Stimulated activated naive B cell treated with anti-CD40 and anti-IgM and Interleukin-4, amounts not matched to agents 10 μg/mL and 1 μg/mL and 100 μg/mL, for 72 hours (primary cell): Measurements from ENCODE around the gene CABYR.

Source experiments
- ATAC-seq, 2 donors: fragments of 150-1000 bp; cut with Tn5 transposase; replicated peaks; 2 replicates each; pipeline ENCODE4 v1.10.0; 2021; ENCODE audit warnings: moderate library complexity in 1 of 2
- DNase-seq: peaks from one replicate; pipeline ENCODE4 v3.0.0; 2021
- H3K27ac Mint-ChIP-seq: one replicate; pipeline ENCODE4 v1.8.0; 2022; ENCODE audit warnings: mild to moderate bottlenecking, mixed read lengths
- H3K27me3 Mint-ChIP-seq, 2 donors: one replicate each; pipeline ENCODE4 v1.8.0; 2022; ENCODE audit warnings: mixed read lengths in 2 of 2
- H3K36me3 Mint-ChIP-seq, 2 donors: one replicate each; pipeline ENCODE4 v1.8.0; 2022; ENCODE audit warnings: mixed read lengths in 2 of 2, mild to moderate bottlenecking in 1 of 2
- H3K4me1 Mint-ChIP-seq, 2 donors: one replicate each; pipeline ENCODE4 v1.8.0; 2022; ENCODE audit warnings: mixed read lengths in 2 of 2, mild to moderate bottlenecking in 1 of 2
- H3K4me3 Mint-ChIP-seq, 2 donors: one replicate each; pipeline ENCODE4 v1.8.0; 2022; ENCODE audit warnings: mild to moderate bottlenecking in 2 of 2, mixed read lengths in 2 of 2, moderate library complexity in 1 of 2
- H3K9me3 Mint-ChIP-seq, 2 donors: one replicate each; pipeline ENCODE4 v1.8.0; 2022; ENCODE audit warnings: mixed read lengths in 2 of 2, mild to moderate bottlenecking in 1 of 2

The CABYR gene

GRCh38 chr18:24189664-24190346, 50.9 kb downstream of the CABYR start:
- H3K36me3 Mint-ChIP-seq = peaks cover 0 to 7% of the 10 kb centered on the region in 2 donors
- no peaks in the 10 kb centered on the region for H3K9me3 Mint-ChIP-seq
- H3K27me3 Mint-ChIP-seq = no peaks in the 10 kb centered on the region
- H3K4me1 Mint-ChIP-seq = peaks cover 20 to 33% of the 10 kb centered on the region in 2 donors
- H3K27ac Mint-ChIP-seq = no peak overlapping the region
- ATAC-seq (no peak), DNase-seq (no peak)
- H3K4me3 Mint-ChIP-seq = no peak overlapping the region

GRCh38 chr18:24190590-24190989, 51.7 kb downstream of the CABYR start:
- no peak for ATAC-seq
- peaks cover 20 to 33% of the 10 kb centered on the region in 2 donors for H3K4me1 Mint-ChIP-seq
- no peak for DNase-seq
- no peak overlapping the region for H3K27ac Mint-ChIP-seq
- H3K9me3 Mint-ChIP-seq = no peaks in the 10 kb centered on the region
- no peak overlapping the region for H3K4me3 Mint-ChIP-seq
- peaks cover 0 to 4% of the 10 kb centered on the region in 2 donors for H3K36me3 Mint-ChIP-seq
- H3K27me3 Mint-ChIP-seq = no peaks in the 10 kb centered on the region

GRCh38 chr18:24195296-24196053, 56.6 kb downstream of the CABYR start:
- no peak for DNase-seq
- Mint-ChIP-seq H3K4me3 (no peak overlapping the region), H3K9me3 (no peaks in the 10 kb centered on the region), H3K27me3 (no peaks in the 10 kb centered on the region), H3K4me1 (no peaks in the 10 kb centered on the region), H3K27ac (peak overlapping the region; percentile 89), H3K36me3 (no peaks in the 10 kb centered on the region)
- ATAC-seq = no peak

GRCh38 chr18:24196764-24197163, 57.9 kb downstream of the CABYR start:
- H3K4me3 Mint-ChIP-seq = no peak overlapping the region
- H3K9me3 Mint-ChIP-seq = no peaks in the 10 kb centered on the region
- ATAC-seq (no peak), DNase-seq (no peak)
- H3K27ac Mint-ChIP-seq = no peak overlapping the region
- H3K27me3 Mint-ChIP-seq = no peaks in the 10 kb centered on the region
- no peaks in the 10 kb centered on the region for H3K36me3 Mint-ChIP-seq
- no peaks in the 10 kb centered on the region for H3K4me1 Mint-ChIP-seq

- Mint-ChIP-seq H3K4me1 (no peaks in the 10 kb centered on the region), H3K27ac (no peak overlapping the region), H3K9me3 (no peaks in the 10 kb centered on the region), H3K36me3 (no peaks in the 10 kb centered on the region), H3K4me3 (no peak overlapping the region), H3K27me3 (no peaks in the 10 kb centered on the region)
- ATAC-seq (no peak), DNase-seq (no peak)
These were observed 58.5 kb downstream of the CABYR start for GRCh38 chr18:24197412-24197811.

- Mint-ChIP-seq H3K4me3 (no peak overlapping the region), H3K9me3 (no peaks in the 10 kb centered on the region), H3K4me1 (no peaks in the 10 kb centered on the region), H3K27me3 (no peaks in the 10 kb centered on the region), H3K36me3 (no peaks in the 10 kb centered on the region), H3K27ac (no peak overlapping the region)
- DNase-seq (no peak), ATAC-seq (no peak)
These were observed 59.6 kb downstream of the CABYR start for GRCh38 chr18:24198461-24198860.

- ATAC-seq = no peak
- Mint-ChIP-seq H3K4me3 (no peak overlapping the region), H3K36me3 (no peaks in the 10 kb centered on the region), H3K9me3 (no peaks in the 10 kb centered on the region), H3K27ac (no peak overlapping the region), H3K27me3 (no peaks in the 10 kb centered on the region), H3K4me1 (no peaks in the 10 kb centered on the region)
- no peak for DNase-seq
These were observed 60.6 kb downstream of the CABYR start for GRCh38 chr18:24199372-24199962.

- H3K9me3 Mint-ChIP-seq = no peaks in the 10 kb centered on the region
- DNase-seq = no peak
- no peak overlapping the region for H3K27ac Mint-ChIP-seq
- ATAC-seq = no peak
- no peaks in the 10 kb centered on the region for H3K36me3 Mint-ChIP-seq
- no peaks in the 10 kb centered on the region for H3K4me1 Mint-ChIP-seq
- H3K4me3 Mint-ChIP-seq = no peak overlapping the region
- no peaks in the 10 kb centered on the region for H3K27me3 Mint-ChIP-seq
These were observed 61.8 kb downstream of the CABYR start for GRCh38 chr18:24200494-24201290.

GRCh38 chr18:24201699-24202687, 63.1 kb downstream of the CABYR start:
- no peak for ATAC-seq
- no peaks in the 10 kb centered on the region for H3K36me3 Mint-ChIP-seq
- no peak for DNase-seq
- no peak overlapping the region for H3K4me3 Mint-ChIP-seq
- H3K27ac Mint-ChIP-seq = no peak overlapping the region
- H3K9me3 Mint-ChIP-seq = no peaks in the 10 kb centered on the region
- H3K4me1 Mint-ChIP-seq = no peaks in the 10 kb centered on the region
- H3K27me3 Mint-ChIP-seq = no peaks in the 10 kb centered on the region

GRCh38 chr18:24204904-24205303, 66.0 kb downstream of the CABYR start:
- no peak overlapping the region for H3K27ac Mint-ChIP-seq
- H3K4me1 Mint-ChIP-seq = peaks cover 0 to 1% of the 10 kb centered on the region in 2 donors
- no peak for ATAC-seq
- DNase-seq = no peak
- H3K9me3 Mint-ChIP-seq = no peaks in the 10 kb centered on the region
- H3K27me3 Mint-ChIP-seq = no peaks in the 10 kb centered on the region
- H3K4me3 Mint-ChIP-seq = no peak overlapping the region
- peaks cover 0 to 2% of the 10 kb centered on the region in 2 donors for H3K36me3 Mint-ChIP-seq

- H3K4me3 Mint-ChIP-seq = no peak overlapping the region
- no peak for DNase-seq
- H3K27ac Mint-ChIP-seq = no peak overlapping the region
- H3K36me3 Mint-ChIP-seq = peaks cover 0 to 2% of the 10 kb centered on the region in 2 donors
- no peaks in the 10 kb centered on the region for H3K27me3 Mint-ChIP-seq
- H3K4me1 Mint-ChIP-seq = peaks cover 0 to 1% of the 10 kb centered on the region in 2 donors
- ATAC-seq = no peak
- H3K9me3 Mint-ChIP-seq = no peaks in the 10 kb centered on the region
These were observed 69.6 kb downstream of the CABYR start for GRCh38 chr18:24208270-24209035.

- Mint-ChIP-seq H3K9me3 (no peaks in the 10 kb centered on the region), H3K4me3 (no peak overlapping the region), H3K27ac (no peak overlapping the region), H3K36me3 (peaks cover 0 to 2% of the 10 kb centered on the region in 2 donors), H3K27me3 (no peaks in the 10 kb centered on the region), H3K4me1 (peaks cover 0 to 1% of the 10 kb centered on the region in 2 donors)
- ATAC-seq (no peak), DNase-seq (no peak)
These were observed 70.7 kb downstream of the CABYR start for GRCh38 chr18:24209558-24209957.
